Measurements from ENCODE around the gene PPP1R11.
"Not testable (repeated sequence)": the region's sequence is repeated elsewhere in the genome, so short reads cannot be mapped to it uniquely, and the experiment has no call there.

PPP1R11 gene, protein sequence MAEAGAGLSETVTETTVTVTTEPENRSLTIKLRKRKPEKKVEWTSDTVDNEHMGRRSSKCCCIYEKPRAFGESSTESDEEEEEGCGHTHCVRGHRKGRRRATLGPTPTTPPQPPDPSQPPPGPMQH

DNA sequence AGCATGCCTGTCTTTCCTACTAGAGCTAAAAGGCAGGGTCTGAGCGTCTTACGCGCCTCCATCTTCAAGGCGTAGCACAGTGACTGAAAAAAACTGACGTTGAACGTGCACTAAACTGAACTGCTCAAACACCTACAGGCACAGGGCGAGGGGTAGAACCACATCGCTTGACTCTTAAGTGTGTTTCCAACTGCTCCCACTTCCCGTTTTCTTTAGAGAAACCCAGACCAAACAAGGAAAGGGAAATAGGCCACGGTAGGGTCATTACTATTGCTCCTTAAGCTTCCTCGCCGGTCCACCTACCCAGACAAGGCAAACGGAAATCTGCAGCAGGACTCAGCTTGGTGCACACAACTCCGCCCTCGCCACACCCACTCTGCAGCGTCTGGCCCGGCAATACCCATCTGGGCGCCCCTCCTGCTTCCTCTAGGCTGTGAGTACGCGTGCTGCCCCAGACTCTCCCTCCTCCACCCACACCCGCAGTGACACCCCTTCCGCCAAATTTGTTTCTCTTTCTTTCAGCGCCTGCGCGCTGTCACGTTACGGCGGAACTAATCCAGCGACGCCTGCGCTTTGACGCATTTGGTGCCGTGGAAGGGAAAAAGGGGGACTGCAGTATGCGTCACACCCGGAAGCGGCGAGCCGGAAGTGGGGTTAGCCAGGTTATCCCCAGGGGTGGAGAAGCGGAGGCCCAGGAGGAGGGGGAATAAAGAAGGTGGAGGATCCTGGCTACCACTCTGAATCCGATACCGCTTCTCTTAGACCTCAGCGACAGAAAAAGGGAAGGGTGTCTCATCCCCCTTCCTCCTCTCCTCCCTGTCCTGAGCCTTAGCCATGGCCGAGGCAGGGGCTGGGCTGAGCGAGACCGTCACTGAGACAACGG lies at the start of gene PPP1R11:
Gene PPP1R11, plus strand, starts transcription at position 622 of the 883 bp plus-strand sequence. Its CDS starts 213 bp downstream, at position 835.
- Histone ChIP-seq H3K9me3 (no peaks in the 10 kb centered on the region), H3K4me1 (ENCODE audit: control insufficient read depth in 1 of 2, insufficient read depth in 1 of 2, low read depth in 1 of 2, low read length in 1 of 2) (peaks cover 28 to 31% of the 10 kb centered on the region in 2 experiments), H3K27ac (peak within 1 kb of the TSS; percentile 95), H3K36me3 (peaks cover 28% of the 10 kb centered on the region), H3K4me3 (ENCODE audit: low read depth in 1 of 2, low read length in 1 of 2) (peak within 1 kb of the TSS; percentile 71 to 75), H3K27me3 (peaks cover 23% of the 10 kb centered on the region)
- TF ChIP-seq, protein P1, sequence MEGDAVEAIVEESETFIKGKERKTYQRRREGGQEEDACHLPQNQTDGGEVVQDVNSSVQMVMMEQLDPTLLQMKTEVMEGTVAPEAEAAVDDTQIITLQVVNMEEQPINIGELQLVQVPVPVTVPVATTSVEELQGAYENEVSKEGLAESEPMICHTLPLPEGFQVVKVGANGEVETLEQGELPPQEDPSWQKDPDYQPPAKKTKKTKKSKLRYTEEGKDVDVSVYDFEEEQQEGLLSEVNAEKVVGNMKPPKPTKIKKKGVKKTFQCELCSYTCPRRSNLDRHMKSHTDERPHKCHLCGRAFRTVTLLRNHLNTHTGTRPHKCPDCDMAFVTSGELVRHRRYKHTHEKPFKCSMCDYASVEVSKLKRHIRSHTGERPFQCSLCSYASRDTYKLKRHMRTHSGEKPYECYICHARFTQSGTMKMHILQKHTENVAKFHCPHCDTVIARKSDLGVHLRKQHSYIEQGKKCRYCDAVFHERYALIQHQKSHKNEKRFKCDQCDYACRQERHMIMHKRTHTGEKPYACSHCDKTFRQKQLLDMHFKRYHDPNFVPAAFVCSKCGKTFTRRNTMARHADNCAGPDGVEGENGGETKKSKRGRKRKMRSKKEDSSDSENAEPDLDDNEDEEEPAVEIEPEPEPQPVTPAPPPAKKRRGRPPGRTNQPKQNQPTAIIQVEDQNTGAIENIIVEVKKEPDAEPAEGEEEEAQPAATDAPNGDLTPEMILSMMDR (IDR thresholded peaks at IDR 0.05): peak; percentile 35

DNA sequence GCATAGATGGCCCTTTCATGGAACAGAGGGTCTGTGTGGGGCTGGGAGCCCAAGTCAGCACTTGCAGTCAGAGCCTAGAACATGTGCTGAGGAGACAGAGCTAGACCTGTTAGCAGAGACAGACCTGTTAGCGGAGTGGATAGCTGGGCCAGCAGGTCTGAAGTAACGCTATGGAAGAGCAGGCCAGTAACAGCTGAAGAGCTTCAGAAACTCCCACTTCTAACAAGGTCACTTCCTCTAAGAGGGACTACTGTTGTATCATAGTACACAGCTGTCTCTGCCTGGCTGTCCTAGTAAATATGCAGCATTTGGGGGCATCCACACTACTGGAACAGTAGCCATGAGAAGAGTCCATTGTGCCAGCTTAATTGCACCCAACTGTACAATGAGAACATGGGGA lies 47.2 kb upstream of the PPP1R11 start:
- no peak overlapping the region for H3K4me3 ChIP-seq (ENCODE audit: low read depth in 1 of 2, low read length in 1 of 2)
- H3K9me3 ChIP-seq: no peaks in the 10 kb centered on the region
- no peak overlapping the region for H3K27ac ChIP-seq
- H3K36me3 ChIP-seq: peaks cover 5% of the 10 kb centered on the region
- TF ChIP-seq, protein P1 (IDR thresholded peaks at IDR 0.05): no peak
- no peaks in the 10 kb centered on the region for H3K27me3 ChIP-seq
- H3K4me1 ChIP-seq (ENCODE audit: control insufficient read depth in 1 of 2, insufficient read depth in 1 of 2, low read depth in 1 of 2, low read length in 1 of 2): no peaks in the 10 kb centered on the region

DNA sequence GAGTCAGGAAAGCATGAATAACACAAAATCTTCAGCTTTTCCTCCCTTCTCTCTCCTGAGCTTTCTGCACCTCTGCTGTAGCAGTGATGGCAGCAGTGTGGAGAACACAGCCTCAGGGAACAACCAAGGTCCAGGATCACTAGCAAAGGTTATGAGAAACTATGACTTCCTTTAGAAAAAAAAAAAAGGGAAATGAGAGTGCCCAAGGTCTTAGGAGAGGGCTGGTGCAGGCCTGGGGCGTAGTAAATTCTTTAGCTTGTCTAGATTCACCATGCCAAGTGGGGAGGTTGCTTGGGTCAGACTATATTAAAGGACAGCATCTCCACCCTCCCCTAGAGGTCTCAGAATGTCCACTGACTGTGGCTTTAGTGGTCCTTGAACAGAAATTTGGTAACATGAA lies 46.4 kb upstream of the PPP1R11 start:
- no peaks in the 10 kb centered on the region for H3K9me3 ChIP-seq
- peaks cover 5% of the 10 kb centered on the region for H3K36me3 ChIP-seq
- no peaks in the 10 kb centered on the region for H3K4me1 ChIP-seq (ENCODE audit: control insufficient read depth in 1 of 2, insufficient read depth in 1 of 2, low read depth in 1 of 2, low read length in 1 of 2)
- no peaks in the 10 kb centered on the region for H3K27me3 ChIP-seq
- TF ChIP-seq, protein P1 (IDR thresholded peaks at IDR 0.05): no peak
- no peak overlapping the region for H3K27ac ChIP-seq
- no peak overlapping the region for H3K4me3 ChIP-seq (ENCODE audit: low read depth in 1 of 2, low read length in 1 of 2)

DNA sequence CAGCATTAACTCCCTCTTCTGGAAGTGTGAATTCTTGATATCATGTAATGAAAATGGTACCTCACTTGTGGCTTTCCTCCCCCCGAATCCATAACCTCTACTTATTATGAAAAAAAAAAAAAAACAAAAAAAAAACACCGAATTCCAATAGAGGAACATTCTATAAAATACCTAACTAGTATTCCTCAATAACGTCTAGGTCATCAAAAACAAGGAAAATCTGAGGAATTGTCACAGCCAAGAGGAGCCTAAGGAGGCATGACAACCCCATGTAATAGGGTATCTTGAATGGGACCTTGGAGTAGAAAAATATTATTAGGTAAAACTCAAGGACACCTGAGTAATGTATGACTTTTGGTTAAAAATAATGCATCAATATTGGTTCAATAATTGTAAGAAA lies 44.8 kb upstream of the PPP1R11 start:
- Histone ChIP-seq H3K27me3 (no peaks in the 10 kb centered on the region), H3K27ac (no peak overlapping the region), H3K4me3 (ENCODE audit: low read depth in 1 of 2, low read length in 1 of 2) (no peak overlapping the region), H3K36me3 (peaks cover 5% of the 10 kb centered on the region), H3K9me3 (no peaks in the 10 kb centered on the region), H3K4me1 (ENCODE audit: control insufficient read depth in 1 of 2, insufficient read depth in 1 of 2, low read depth in 1 of 2, low read length in 1 of 2) (no peaks in the 10 kb centered on the region)
- TF ChIP-seq, protein P1 (IDR thresholded peaks at IDR 0.05): no peak

DNA sequence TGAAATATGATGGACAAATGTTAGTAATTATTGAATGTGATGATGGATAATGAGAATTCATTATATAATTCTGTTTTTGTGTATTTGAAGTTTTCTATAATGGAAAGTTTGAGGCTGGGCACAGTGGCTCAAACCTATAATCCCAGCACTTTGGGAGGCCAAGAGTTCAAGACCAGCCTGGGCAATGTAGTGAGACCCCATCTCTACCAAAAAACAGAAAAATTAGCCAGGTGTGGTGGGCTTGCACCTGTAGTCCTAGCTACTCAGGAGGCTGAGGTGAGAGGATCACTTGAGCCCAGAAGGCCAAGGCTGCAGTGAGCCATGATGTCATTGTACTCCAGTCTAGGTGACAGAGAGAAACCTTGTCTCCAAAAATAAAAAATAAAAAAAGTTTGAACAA lies 44.3 kb upstream of the PPP1R11 start:
- H3K4me1 ChIP-seq (ENCODE audit: control insufficient read depth in 1 of 2, insufficient read depth in 1 of 2, low read depth in 1 of 2, low read length in 1 of 2); H3K36me3 ChIP-seq; H3K9me3 ChIP-seq; H3K27ac ChIP-seq; H3K4me3 ChIP-seq (ENCODE audit: low read depth in 1 of 2, low read length in 1 of 2); H3K27me3 ChIP-seq: not testable (repeated sequence)

DNA sequence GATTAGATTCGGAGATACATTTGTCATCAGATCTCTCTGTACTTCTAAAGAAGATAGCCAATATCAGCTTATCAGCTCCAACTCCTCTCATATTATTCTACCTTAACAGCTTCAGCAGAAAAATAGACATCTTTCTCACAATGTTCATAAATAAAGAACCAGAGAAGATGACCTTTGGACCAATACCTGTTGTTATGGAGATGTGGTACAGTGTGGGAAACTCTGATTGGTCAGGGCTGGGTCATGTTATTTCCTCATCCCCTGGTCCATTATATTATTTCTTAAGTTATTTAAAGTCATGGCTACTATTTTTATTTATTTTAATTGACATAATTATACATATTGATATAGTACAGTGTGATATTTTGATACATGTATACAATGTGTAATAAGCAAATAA lies 41.8 kb upstream of the PPP1R11 start:
- Histone ChIP-seq H3K27ac (no peak overlapping the region), H3K9me3 (no peaks in the 10 kb centered on the region), H3K27me3 (no peaks in the 10 kb centered on the region), H3K36me3 (no peaks in the 10 kb centered on the region), H3K4me1 (ENCODE audit: control insufficient read depth in 1 of 2, insufficient read depth in 1 of 2, low read depth in 1 of 2, low read length in 1 of 2) (no peaks in the 10 kb centered on the region), H3K4me3 (ENCODE audit: low read depth in 1 of 2, low read length in 1 of 2) (no peak overlapping the region)
- TF ChIP-seq, protein P1 (IDR thresholded peaks at IDR 0.05): no peak

All from neutrophil (primary cell).